Measurements from ENCODE around the gene C1orf115.

C1orf115 gene

GRCh38 chr1:220706480-220706879, 16.3 kb downstream of the C1orf115 start:
- H3K18ac ChIP-seq (ENCODE audit: low read depth in 1 of 2, low read length in 2 of 2): no peak overlapping the region
- no peak overlapping the region for H2BK5ac ChIP-seq (ENCODE audit: low read depth, low read length, poor library complexity, severe bottlenecking)
- no peak overlapping the region for H2BK12ac ChIP-seq (ENCODE audit: low read length in 2 of 2)
- H3K4me3 ChIP-seq (ENCODE audit: insufficient read depth in 1 of 2, low read depth in 1 of 2, low read length in 2 of 2): no peak overlapping the region
- H3K4me1 ChIP-seq (ENCODE audit: control insufficient read depth, insufficient read depth, low read depth, low read length): no peaks in the 10 kb centered on the region
- no peak for DNase-seq
- H4K8ac ChIP-seq (ENCODE audit: low read length): no peak overlapping the region
- H2AK5ac ChIP-seq (ENCODE audit: low read length, severe bottlenecking): no peak overlapping the region
- no peak overlapping the region for H3K23ac ChIP-seq (ENCODE audit: low read length in 2 of 2)
- no peaks in the 10 kb centered on the region for H3K36me3 ChIP-seq (ENCODE audit: control insufficient read depth in 1 of 2, insufficient read depth in 2 of 2, low read depth in 1 of 2, low read length in 2 of 2)
- no peak overlapping the region for H3K4me2 ChIP-seq (ENCODE audit: low read length, poor library complexity, severe bottlenecking)
- no peak overlapping the region for H3K4ac ChIP-seq (ENCODE audit: low read depth in 1 of 2, low read length in 2 of 2)
- H2AFZ ChIP-seq (ENCODE audit: low read depth, low read length): no peak overlapping the region
- WGBS: 78% methylated on average over 9 of the region's 9 CpGs
- no peak overlapping the region for H3K27ac ChIP-seq (ENCODE audit: low read length, poor library complexity, severe bottlenecking)
- no peak overlapping the region for H2BK15ac ChIP-seq (ENCODE audit: low read depth, poor library complexity, severe bottlenecking)
- H3K9ac ChIP-seq (ENCODE audit: low read length): no peak overlapping the region
- H4K91ac ChIP-seq (ENCODE audit: low read length): no peak overlapping the region
- peaks cover 0 to 27% of the 10 kb centered on the region in 2 experiments for H3K27me3 ChIP-seq (ENCODE audit: control insufficient read depth in 1 of 2, insufficient read depth in 1 of 2, low read length in 2 of 2)
- no peak overlapping the region for H3K14ac ChIP-seq (ENCODE audit: low read length in 2 of 2)
- H2BK120ac ChIP-seq (ENCODE audit: low read depth, low read length): no peak overlapping the region
- no peaks in the 10 kb centered on the region for H3K79me1 ChIP-seq (replicated peaks; ENCODE audit: low read length, poor library complexity, severe bottlenecking)
- no peaks in the 10 kb centered on the region for H3K9me3 ChIP-seq (ENCODE audit: control insufficient read depth, low read length)

DNA sequence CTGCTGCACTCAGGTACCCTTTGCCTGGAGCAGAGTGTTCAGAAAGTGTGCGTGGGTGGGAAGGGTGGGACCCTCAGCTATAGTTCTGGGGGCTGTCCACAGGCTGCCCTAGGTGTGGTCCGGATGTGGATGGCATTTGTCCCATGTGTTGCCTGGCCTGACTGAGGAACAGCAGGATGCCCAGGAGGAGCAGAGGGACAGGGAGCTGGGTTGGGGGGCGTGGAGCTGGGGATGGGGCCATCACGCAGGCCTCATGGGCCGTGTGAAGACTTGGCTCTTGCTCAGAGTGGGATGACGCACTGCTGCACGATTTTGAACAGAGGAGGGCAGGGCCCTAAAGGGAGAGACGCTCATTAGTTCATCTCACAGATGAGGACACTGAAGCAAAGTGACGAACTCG, 17.0 kb downstream of the C1orf115 start:
- no peaks in the 10 kb centered on the region for H3K79me1 ChIP-seq (replicated peaks; ENCODE audit: low read length, poor library complexity, severe bottlenecking)
- peaks cover 0 to 22% of the 10 kb centered on the region in 2 experiments for H3K27me3 ChIP-seq (ENCODE audit: control insufficient read depth in 1 of 2, insufficient read depth in 1 of 2, low read length in 2 of 2)
- no peak overlapping the region for H2AFZ ChIP-seq (ENCODE audit: low read depth, low read length)
- no peaks in the 10 kb centered on the region for H3K4me1 ChIP-seq (ENCODE audit: control insufficient read depth, insufficient read depth, low read depth, low read length)
- H3K4me2 ChIP-seq (ENCODE audit: low read length, poor library complexity, severe bottlenecking): no peak overlapping the region
- no peaks in the 10 kb centered on the region for H3K36me3 ChIP-seq (ENCODE audit: control insufficient read depth in 1 of 2, insufficient read depth in 2 of 2, low read depth in 1 of 2, low read length in 2 of 2)
- no peak for DNase-seq
- H3K23ac ChIP-seq (ENCODE audit: low read length in 2 of 2): no peak overlapping the region
- no peak overlapping the region for H4K91ac ChIP-seq (ENCODE audit: low read length)
- H3K27ac ChIP-seq (ENCODE audit: low read length, poor library complexity, severe bottlenecking): no peak overlapping the region
- H2BK120ac ChIP-seq (ENCODE audit: low read depth, low read length): no peak overlapping the region
- H3K9me3 ChIP-seq (ENCODE audit: control insufficient read depth, low read length): no peaks in the 10 kb centered on the region
- no peak overlapping the region for H2BK5ac ChIP-seq (ENCODE audit: low read depth, low read length, poor library complexity, severe bottlenecking)
- no peak overlapping the region for H2AK5ac ChIP-seq (ENCODE audit: low read length, severe bottlenecking)
- H4K8ac ChIP-seq (ENCODE audit: low read length): no peak overlapping the region
- no peak overlapping the region for H3K4ac ChIP-seq (ENCODE audit: low read depth in 1 of 2, low read length in 2 of 2)
- H3K14ac ChIP-seq (ENCODE audit: low read length in 2 of 2): no peak overlapping the region
- H2BK15ac ChIP-seq (ENCODE audit: low read depth, poor library complexity, severe bottlenecking): no peak overlapping the region
- H3K4me3 ChIP-seq (ENCODE audit: insufficient read depth in 1 of 2, low read depth in 1 of 2, low read length in 2 of 2): no peak overlapping the region
- WGBS: 92% methylated on average over 10 of the region's 10 CpGs
- no peak overlapping the region for H2BK12ac ChIP-seq (ENCODE audit: low read length in 2 of 2)
- H3K9ac ChIP-seq (ENCODE audit: low read length): no peak overlapping the region
- no peak overlapping the region for H3K18ac ChIP-seq (ENCODE audit: low read depth in 1 of 2, low read length in 2 of 2)

- DNase-seq: no peak
- H3K23ac ChIP-seq (ENCODE audit: low read length in 2 of 2): no peak overlapping the region
- no peak overlapping the region for H4K8ac ChIP-seq (ENCODE audit: low read length)
- H3K14ac ChIP-seq (ENCODE audit: low read length in 2 of 2): no peak overlapping the region
- no peak overlapping the region for H2AK5ac ChIP-seq (ENCODE audit: low read length, severe bottlenecking)
- H3K4me2 ChIP-seq (ENCODE audit: low read length, poor library complexity, severe bottlenecking): no peak overlapping the region
- H2BK5ac ChIP-seq (ENCODE audit: low read depth, low read length, poor library complexity, severe bottlenecking): no peak overlapping the region
- no peak overlapping the region for H3K18ac ChIP-seq (ENCODE audit: low read depth in 1 of 2, low read length in 2 of 2)
- H3K27me3 ChIP-seq (ENCODE audit: control insufficient read depth in 1 of 2, insufficient read depth in 1 of 2, low read length in 2 of 2): peaks cover 0 to 19% of the 10 kb centered on the region in 2 experiments
- H3K36me3 ChIP-seq (ENCODE audit: control insufficient read depth in 1 of 2, insufficient read depth in 2 of 2, low read depth in 1 of 2, low read length in 2 of 2): no peaks in the 10 kb centered on the region
- no peak overlapping the region for H3K4me3 ChIP-seq (ENCODE audit: insufficient read depth in 1 of 2, low read depth in 1 of 2, low read length in 2 of 2)
- H2BK120ac ChIP-seq (ENCODE audit: low read depth, low read length): no peak overlapping the region
- H2BK12ac ChIP-seq (ENCODE audit: low read length in 2 of 2): no peak overlapping the region
- no peak overlapping the region for H2BK15ac ChIP-seq (ENCODE audit: low read depth, poor library complexity, severe bottlenecking)
- no peak overlapping the region for H3K4ac ChIP-seq (ENCODE audit: low read depth in 1 of 2, low read length in 2 of 2)
- no peaks in the 10 kb centered on the region for H3K4me1 ChIP-seq (ENCODE audit: control insufficient read depth, insufficient read depth, low read depth, low read length)
- no peaks in the 10 kb centered on the region for H3K79me1 ChIP-seq (replicated peaks; ENCODE audit: low read length, poor library complexity, severe bottlenecking)
- WGBS: 91% methylated on average over 3 of the region's 4 CpGs
- H3K9me3 ChIP-seq (ENCODE audit: control insufficient read depth, low read length): no peaks in the 10 kb centered on the region
- H2AFZ ChIP-seq (ENCODE audit: low read depth, low read length): no peak overlapping the region
- H3K9ac ChIP-seq (ENCODE audit: low read length): no peak overlapping the region
- no peak overlapping the region for H4K91ac ChIP-seq (ENCODE audit: low read length)
- H3K27ac ChIP-seq (ENCODE audit: low read length, poor library complexity, severe bottlenecking): no peak overlapping the region
These were observed 18.1 kb downstream of the C1orf115 start for GRCh38 chr1:220708244-220708643.

DNA sequence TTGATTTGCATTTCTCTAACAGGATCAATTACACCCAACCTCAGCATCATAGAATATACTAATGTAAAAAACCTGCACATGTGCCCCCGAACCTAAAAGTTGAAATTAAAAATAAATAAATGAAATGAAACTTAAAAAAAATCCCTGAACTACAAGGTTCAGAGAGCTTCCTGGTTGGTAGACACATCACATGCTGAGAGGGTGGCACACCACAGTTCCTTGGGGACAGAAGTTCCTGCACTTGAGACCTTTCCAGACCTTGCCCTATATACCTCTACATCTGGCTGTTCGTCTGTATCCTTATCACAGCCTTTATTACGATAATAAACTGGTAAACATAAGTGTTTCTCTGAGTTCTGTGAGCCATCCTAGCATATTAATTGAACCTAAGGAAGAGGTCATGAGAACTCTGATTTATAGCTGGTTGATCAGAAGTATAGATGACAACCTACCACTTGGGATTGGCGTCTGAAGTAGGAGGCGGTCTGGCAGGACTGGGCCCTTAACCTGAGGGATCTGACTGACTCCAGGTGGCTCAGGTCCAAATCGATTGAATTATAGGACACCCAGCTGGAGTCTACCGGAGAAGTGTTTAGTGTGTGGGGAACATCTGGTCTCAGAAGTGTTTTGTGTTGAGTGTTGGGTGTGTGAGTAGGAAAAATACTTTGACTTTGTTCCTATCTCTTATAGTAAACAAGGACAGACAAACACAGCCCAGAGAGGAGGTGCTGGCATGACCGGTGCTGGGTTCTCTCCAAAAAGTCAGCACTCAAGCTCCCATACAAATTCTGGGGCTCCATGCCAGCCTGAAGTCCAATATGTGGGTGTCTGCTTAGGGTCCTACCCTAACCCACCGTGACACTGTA, 19.0 kb downstream of the C1orf115 start:
- H3K4me2 ChIP-seq (ENCODE audit: low read length, poor library complexity, severe bottlenecking): no peak overlapping the region
- H3K4me3 ChIP-seq (ENCODE audit: insufficient read depth in 1 of 2, low read depth in 1 of 2, low read length in 2 of 2): no peak overlapping the region
- no peak overlapping the region for H3K23ac ChIP-seq (ENCODE audit: low read length in 2 of 2)
- H3K18ac ChIP-seq (ENCODE audit: low read depth in 1 of 2, low read length in 2 of 2): no peak overlapping the region
- no peak overlapping the region for H2BK12ac ChIP-seq (ENCODE audit: low read length in 2 of 2)
- H3K14ac ChIP-seq (ENCODE audit: low read length in 2 of 2): no peak overlapping the region
- no peaks in the 10 kb centered on the region for H3K79me1 ChIP-seq (replicated peaks; ENCODE audit: low read length, poor library complexity, severe bottlenecking)
- H4K8ac ChIP-seq (ENCODE audit: low read length): no peak overlapping the region
- H2BK5ac ChIP-seq (ENCODE audit: low read depth, low read length, poor library complexity, severe bottlenecking): no peak overlapping the region
- H4K91ac ChIP-seq (ENCODE audit: low read length): no peak overlapping the region
- H2AK5ac ChIP-seq (ENCODE audit: low read length, severe bottlenecking): no peak overlapping the region
- H2AFZ ChIP-seq (ENCODE audit: low read depth, low read length): no peak overlapping the region
- H3K9me3 ChIP-seq (ENCODE audit: control insufficient read depth, low read length): no peaks in the 10 kb centered on the region
- H2BK120ac ChIP-seq (ENCODE audit: low read depth, low read length): no peak overlapping the region
- H3K9ac ChIP-seq (ENCODE audit: low read length): no peak overlapping the region
- no peak overlapping the region for H2BK15ac ChIP-seq (ENCODE audit: low read depth, poor library complexity, severe bottlenecking)
- H3K4me1 ChIP-seq (ENCODE audit: control insufficient read depth, insufficient read depth, low read depth, low read length): no peaks in the 10 kb centered on the region
- no peak overlapping the region for H3K27ac ChIP-seq (ENCODE audit: low read length, poor library complexity, severe bottlenecking)
- peaks cover 0 to 13% of the 10 kb centered on the region in 2 experiments for H3K27me3 ChIP-seq (ENCODE audit: control insufficient read depth in 1 of 2, insufficient read depth in 1 of 2, low read length in 2 of 2)
- H3K4ac ChIP-seq (ENCODE audit: low read depth in 1 of 2, low read length in 2 of 2): no peak overlapping the region
- 81% methylated on average over 7 of the region's 9 CpGs for WGBS
- no peak for DNase-seq
- H3K36me3 ChIP-seq (ENCODE audit: control insufficient read depth in 1 of 2, insufficient read depth in 2 of 2, low read depth in 1 of 2, low read length in 2 of 2): no peaks in the 10 kb centered on the region
